OCI-LY3 (cell line): ENCODE results near the gene NT5C2.
"Not testable (repeated sequence)": the region's sequence is repeated elsewhere in the genome, so short reads cannot be mapped to it uniquely, and the experiment has no call there.

ENCODE experiments used
- EZH2phosphoT487 ChIP-seq: fragments of 200-600 bp; shearing (Covaris generic); IDR thresholded peaks from 2 replicates; pipeline ENCODE4 v1.6.1; 2018; ENCODE audit warnings: antibody characterized with exemption, mixed run types, low read depth
- TF ChIP-seq, protein P1 (sequence below): fragments of 200-600, 300-600 bp; sonication (generic); IDR thresholded peaks from 2 replicates; pipeline ENCODE4 v1.5.1; 2014; ENCODE audit warnings: antibody characterized with exemption, low read length, low read depth

DNA sequence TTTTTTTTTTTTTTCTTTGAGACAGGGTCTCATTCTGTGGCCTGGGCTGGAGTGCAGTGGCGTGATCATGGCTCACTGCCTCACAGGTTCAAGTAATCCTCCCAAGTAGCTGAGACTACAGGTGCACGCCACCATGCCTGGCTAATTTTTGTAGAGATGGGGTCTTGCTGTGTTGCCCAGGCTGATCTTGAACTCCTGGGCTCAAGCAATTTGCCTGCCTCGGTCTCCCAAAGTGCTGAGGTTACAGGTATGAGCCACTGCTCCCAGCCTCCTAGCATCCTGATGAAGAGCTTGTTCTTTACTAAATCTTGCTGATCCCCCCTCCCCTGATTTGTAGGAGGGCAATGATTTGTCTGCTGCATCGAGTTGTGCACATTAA lies 126.0 kb downstream of the NT5C2 start:
- TF ChIP-seq, protein P1, sequence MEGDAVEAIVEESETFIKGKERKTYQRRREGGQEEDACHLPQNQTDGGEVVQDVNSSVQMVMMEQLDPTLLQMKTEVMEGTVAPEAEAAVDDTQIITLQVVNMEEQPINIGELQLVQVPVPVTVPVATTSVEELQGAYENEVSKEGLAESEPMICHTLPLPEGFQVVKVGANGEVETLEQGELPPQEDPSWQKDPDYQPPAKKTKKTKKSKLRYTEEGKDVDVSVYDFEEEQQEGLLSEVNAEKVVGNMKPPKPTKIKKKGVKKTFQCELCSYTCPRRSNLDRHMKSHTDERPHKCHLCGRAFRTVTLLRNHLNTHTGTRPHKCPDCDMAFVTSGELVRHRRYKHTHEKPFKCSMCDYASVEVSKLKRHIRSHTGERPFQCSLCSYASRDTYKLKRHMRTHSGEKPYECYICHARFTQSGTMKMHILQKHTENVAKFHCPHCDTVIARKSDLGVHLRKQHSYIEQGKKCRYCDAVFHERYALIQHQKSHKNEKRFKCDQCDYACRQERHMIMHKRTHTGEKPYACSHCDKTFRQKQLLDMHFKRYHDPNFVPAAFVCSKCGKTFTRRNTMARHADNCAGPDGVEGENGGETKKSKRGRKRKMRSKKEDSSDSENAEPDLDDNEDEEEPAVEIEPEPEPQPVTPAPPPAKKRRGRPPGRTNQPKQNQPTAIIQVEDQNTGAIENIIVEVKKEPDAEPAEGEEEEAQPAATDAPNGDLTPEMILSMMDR: not testable (repeated sequence)
- not testable (repeated sequence) for TF ChIP-seq EZH2phosphoT487
